ENCODE results near the gene EEF1E1. TPM values are rescaled to one million over a fixed set of nuclear protein-coding genes. Genes with fewer than 3 reads are reported as not detected.

EEF1E1 gene
- total and polyA plus RNA-seq, 2 of the 8 experiments (the other 6 are each of a cell fraction or from before 2014, with no cell fraction given), result 96.8 to 112 TPM

DNA sequence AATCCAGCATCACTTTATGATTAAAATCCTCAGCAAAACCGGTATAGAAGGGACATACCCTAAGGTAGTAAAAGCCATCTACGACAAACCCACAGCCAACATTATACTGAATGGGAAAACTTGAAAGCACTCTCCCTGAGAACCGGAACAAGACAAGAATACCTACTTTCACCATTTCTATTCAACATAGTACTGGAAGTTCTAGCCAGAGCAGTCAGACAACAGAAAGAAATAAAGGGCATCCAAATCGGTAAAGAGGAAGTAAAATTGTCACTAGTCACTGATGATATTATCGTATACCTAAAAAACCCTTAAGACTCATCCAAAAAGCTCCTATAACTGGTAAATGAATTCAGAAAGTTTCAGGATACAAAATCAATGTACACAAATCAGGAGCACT is 71.4 kb downstream of the EEF1E1 start:
- H3K23me2 ChIP-seq (ENCODE audit: low read depth, low read length), result no peaks in the 10 kb centered on the region
- H3K4me1 ChIP-seq (replicated peaks in 1 of 4; ENCODE audit: control insufficient read depth in 3 of 4, insufficient read depth in 4 of 4, low read length in 3 of 4), result peaks cover 0 to 6% (median 3%) of the 10 kb centered on the region in 4 experiments; a peak in 2 of 7 replicates
- H2BK15ac ChIP-seq (ENCODE audit: low read length), result no peak overlapping the region
- no peak overlapping the region for H2AK5ac ChIP-seq (ENCODE audit: low read depth, low read length)
- no peak overlapping the region for H2AFZ ChIP-seq (ENCODE audit: low read length)
- no peak overlapping the region for H3K4ac ChIP-seq (replicated peaks; ENCODE audit: insufficient read length, low read depth, low read length)
- no peak overlapping the region for H4K91ac ChIP-seq (replicated peaks; ENCODE audit: insufficient read length, low read length)
- no peak overlapping the region for H2BK20ac ChIP-seq (ENCODE audit: low read length)
- no peak overlapping the region for H4K5ac ChIP-seq (ENCODE audit: insufficient read length, low read depth, low read length)
- no peak overlapping the region for H3K9ac ChIP-seq (replicated peaks in 1 of 4; ENCODE audit: extremely low read depth in 1 of 4, low read depth in 3 of 4, low read length in 3 of 4)
- H3K27me3 ChIP-seq (replicated peaks in 1 of 4; ENCODE audit: control insufficient read depth in 3 of 4, extremely low read depth in 1 of 4, insufficient read depth in 3 of 4, low read length in 3 of 4), result no peaks in the 10 kb centered on the region
- CTCF ChIA-PET (ENCODE audit: partially characterized antibody), result no interaction called here
- no peak overlapping the region for H2BK12ac ChIP-seq (ENCODE audit: low read depth, low read length)
- peaks cover 0 to 2% of the 10 kb centered on the region in 2 experiments for H4K20me1 ChIP-seq (replicated peaks in 1 of 2; ENCODE audit: control insufficient read depth in 1 of 2, insufficient read depth in 2 of 2, low read length in 2 of 2)
- H3K4me3 ChIP-seq (ENCODE audit: extremely low read depth in 1 of 4, insufficient read depth in 2 of 4, low read depth in 3 of 4, low read length in 4 of 4), result no peak overlapping the region
- FAIRE-seq (no peak), DNase-seq (ENCODE audit: low read depth in 1 of 2, low spot score in 2 of 2) (no peak)
- H3K79me2 ChIP-seq (ENCODE audit: control insufficient read depth in 1 of 2, insufficient read depth in 2 of 2, low read length in 2 of 2), result peaks cover 0 to 33% of the 10 kb centered on the region in 2 experiments; a peak in 2 of 4 replicates
- H4K8ac ChIP-seq (ENCODE audit: extremely low read depth, insufficient read depth, low read length), result no peak overlapping the region
- no peak overlapping the region for H3K14ac ChIP-seq (ENCODE audit: insufficient read length)
- H3K79me1 ChIP-seq (ENCODE audit: low read depth, low read length), result peaks cover 2% of the 10 kb centered on the region; the same call in 1 of the 2 replicates
- no peak overlapping the region for H3K27ac ChIP-seq (ENCODE audit: low read depth, low read length)
- no peak overlapping the region for H3K4me2 ChIP-seq (ENCODE audit: insufficient read depth in 1 of 2, low read depth in 2 of 2, low read length in 2 of 2)
- no peak overlapping the region for H3K23ac ChIP-seq (ENCODE audit: insufficient read length)
- H3K9me3 ChIP-seq (ENCODE audit: insufficient read depth in 2 of 2, low read depth in 1 of 2, low read length in 1 of 2), result no peaks in the 10 kb centered on the region
- 90% methylated on average over 5 of the region's 5 CpGs; no CpG with 5 or more reads in 1 of the 2 experiments for WGBS, 2 experiments (ENCODE audit: extremely low coverage in 1 of 2, insufficient coverage in 1 of 2, insufficient read length in 1 of 2, insufficient replicate concordance in 2 of 2, low coverage in 1 of 2, low lambda C conversion rate in 2 of 2, missing lambda C conversion rate in 1 of 2)
- no peak overlapping the region for H2BK120ac ChIP-seq (replicated peaks; ENCODE audit: low read depth, low read length)
- no peak overlapping the region for H2BK5ac ChIP-seq (ENCODE audit: low read depth, low read length)
- no peak overlapping the region for H3K18ac ChIP-seq (ENCODE audit: extremely low read depth, low read length)
- H3K36me3 ChIP-seq (ENCODE audit: control insufficient read depth in 2 of 4, insufficient read depth in 4 of 4, low read length in 3 of 4), result no peaks in the 10 kb centered on the region
- no peak overlapping the region for H3K56ac ChIP-seq (replicated peaks; ENCODE audit: insufficient read length, low read depth, low read length)
- POLR2A ChIA-PET (ENCODE audit: partially characterized antibody), result interaction anchor here (0.7 kb wide), 1 partner anchor 127 kb away, joined by 3 read pairs; no protein-coding TSS in a partner anchor
- TF ChIP-seq RBBP5 (IDR thresholded peaks at IDR 0.05; ENCODE audit: borderline replicate concordance, low read depth, low read length) (no peak), SIX5 (IDR thresholded peaks at IDR 0.05; ENCODE audit: low read depth, low read length) (no peak), SAP30 (IDR thresholded peaks at IDR 0.05; ENCODE audit: insufficient read depth, insufficient replicate concordance, low read length) (no peak), SIN3A (conservative IDR thresholded peaks at IDR 0.05 in 1 of 2, IDR thresholded peaks at IDR 0.05 in 1 of 2; ENCODE audit: low read depth in 1 of 2, low read length in 2 of 2) (no peak), HDAC2 (IDR thresholded peaks at IDR 0.05; ENCODE audit: borderline replicate concordance in 1 of 2, low read depth in 2 of 2, low read length in 2 of 2) (no peak), CBX5 (IDR thresholded peaks at IDR 0.05; ENCODE audit: low read depth, low read length) (no peak), CTBP2 (IDR thresholded peaks at IDR 0.05; ENCODE audit: borderline replicate concordance, insufficient read depth, insufficient read length, low read length) (no peak), KDM5A (IDR thresholded peaks at IDR 0.05; ENCODE audit: low read length) (no peak), ZNF274 (IDR thresholded peaks at IDR 0.05; ENCODE audit: borderline replicate concordance, extremely low read depth, low read length) (no peak), POU5F1 (IDR thresholded peaks at IDR 0.05; ENCODE audit: low read depth, low read length) (no peak), TCF12 (IDR thresholded peaks at IDR 0.05; ENCODE audit: low read depth, low read length) (no peak), TBP (IDR thresholded peaks at IDR 0.05; ENCODE audit: low read depth, low read length) (no peak), GTF2F1 (IDR thresholded peaks at IDR 0.05; ENCODE audit: borderline replicate concordance, low read depth, low read length) (no peak), TEAD4 (IDR thresholded peaks at IDR 0.05; ENCODE audit: low read depth, low read length) (no peak)
